ENCODE measurements around the gene PTPRJ.

Gene PTPRJ

DNA sequence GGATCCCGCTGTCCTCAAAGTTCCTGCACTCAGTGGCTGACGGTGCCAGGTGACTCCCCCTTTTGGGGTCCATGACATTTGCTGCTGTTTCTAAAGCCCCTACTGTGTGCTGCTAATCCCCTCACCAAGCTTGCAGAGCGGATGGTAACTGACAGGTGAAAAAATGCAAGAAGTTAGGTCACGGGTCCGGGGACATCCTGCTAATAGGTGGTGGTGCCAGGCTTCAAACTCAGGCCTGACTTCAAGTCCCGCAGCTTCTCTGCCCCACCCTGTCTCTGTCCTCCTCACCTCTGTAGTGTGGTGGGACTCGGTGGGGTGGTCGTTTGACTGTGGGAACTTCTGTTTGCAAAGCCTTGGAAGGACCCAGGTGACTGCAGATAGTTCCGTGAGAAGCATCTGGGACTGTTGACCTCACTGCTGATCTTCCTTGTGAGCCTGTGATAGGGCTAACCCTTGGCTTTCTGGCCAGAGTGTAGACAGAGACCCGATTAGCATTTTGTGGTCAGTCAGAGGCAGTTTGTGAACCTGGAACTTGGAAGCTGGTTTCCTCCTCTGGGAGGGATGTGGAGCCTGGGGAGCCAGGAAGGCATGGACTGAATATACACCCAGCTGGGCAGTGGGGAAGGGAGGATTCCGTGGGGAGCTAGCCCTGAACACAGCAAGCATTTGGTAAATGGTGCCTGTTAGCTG, 120.8 kb downstream of the PTPRJ start:
- Histone ChIP-seq H3K36me3 (ENCODE audit: control insufficient read depth, insufficient read depth, low read length) (no peaks in the 10 kb centered on the region), H3K4me1 (ENCODE audit: control insufficient read depth, insufficient read depth, low read length) (peaks cover 11% of the 10 kb centered on the region), H3K27me3 (ENCODE audit: control insufficient read depth, insufficient read depth, low read length, poor library complexity, severe bottlenecking) (no peaks in the 10 kb centered on the region), H3K4me3 (ENCODE audit: insufficient read depth, low read depth, low read length) (no peak overlapping the region), H3K27ac (ENCODE audit: insufficient read depth, low read depth, low read length, poor library complexity, severe bottlenecking) (no peak overlapping the region), H3K9me3 (ENCODE audit: control insufficient read depth, low read length) (no peaks in the 10 kb centered on the region)
- WGBS, 2 experiments, result 83 to 84% methylated on average over 11 of the region's 11 CpGs

DNA sequence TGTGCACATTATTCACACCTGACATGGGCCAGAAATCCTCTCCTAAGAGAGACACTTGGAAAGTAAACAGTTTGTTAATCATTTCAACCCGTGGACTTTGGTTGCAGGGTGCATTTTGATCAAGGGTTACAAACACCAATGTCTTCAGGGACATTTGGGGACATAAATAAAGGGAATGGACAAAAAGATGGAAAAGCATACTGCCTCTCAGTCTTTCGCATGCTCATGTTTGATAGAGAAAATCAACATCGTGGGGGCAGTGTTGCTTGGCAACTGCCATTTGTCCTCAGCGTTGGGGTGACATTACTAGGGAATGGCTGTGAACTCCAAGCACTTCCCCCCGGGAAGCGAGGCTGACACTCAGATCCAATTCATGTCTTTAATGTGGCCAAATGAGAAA, 121.6 kb downstream of the PTPRJ start:
- WGBS, 2 experiments, result 86 to 90% methylated on average over 6 of the region's 6 CpGs
- H3K27ac ChIP-seq (ENCODE audit: insufficient read depth, low read depth, low read length, poor library complexity, severe bottlenecking), result no peak overlapping the region
- H3K4me1 ChIP-seq (ENCODE audit: control insufficient read depth, insufficient read depth, low read length), result peaks cover 4% of the 10 kb centered on the region
- H3K4me3 ChIP-seq (ENCODE audit: insufficient read depth, low read depth, low read length), result no peak overlapping the region
- H3K27me3 ChIP-seq (ENCODE audit: control insufficient read depth, insufficient read depth, low read length, poor library complexity, severe bottlenecking), result no peaks in the 10 kb centered on the region
- H3K9me3 ChIP-seq (ENCODE audit: control insufficient read depth, low read length), result no peaks in the 10 kb centered on the region
- H3K36me3 ChIP-seq (ENCODE audit: control insufficient read depth, insufficient read depth, low read length), result no peaks in the 10 kb centered on the region

DNA sequence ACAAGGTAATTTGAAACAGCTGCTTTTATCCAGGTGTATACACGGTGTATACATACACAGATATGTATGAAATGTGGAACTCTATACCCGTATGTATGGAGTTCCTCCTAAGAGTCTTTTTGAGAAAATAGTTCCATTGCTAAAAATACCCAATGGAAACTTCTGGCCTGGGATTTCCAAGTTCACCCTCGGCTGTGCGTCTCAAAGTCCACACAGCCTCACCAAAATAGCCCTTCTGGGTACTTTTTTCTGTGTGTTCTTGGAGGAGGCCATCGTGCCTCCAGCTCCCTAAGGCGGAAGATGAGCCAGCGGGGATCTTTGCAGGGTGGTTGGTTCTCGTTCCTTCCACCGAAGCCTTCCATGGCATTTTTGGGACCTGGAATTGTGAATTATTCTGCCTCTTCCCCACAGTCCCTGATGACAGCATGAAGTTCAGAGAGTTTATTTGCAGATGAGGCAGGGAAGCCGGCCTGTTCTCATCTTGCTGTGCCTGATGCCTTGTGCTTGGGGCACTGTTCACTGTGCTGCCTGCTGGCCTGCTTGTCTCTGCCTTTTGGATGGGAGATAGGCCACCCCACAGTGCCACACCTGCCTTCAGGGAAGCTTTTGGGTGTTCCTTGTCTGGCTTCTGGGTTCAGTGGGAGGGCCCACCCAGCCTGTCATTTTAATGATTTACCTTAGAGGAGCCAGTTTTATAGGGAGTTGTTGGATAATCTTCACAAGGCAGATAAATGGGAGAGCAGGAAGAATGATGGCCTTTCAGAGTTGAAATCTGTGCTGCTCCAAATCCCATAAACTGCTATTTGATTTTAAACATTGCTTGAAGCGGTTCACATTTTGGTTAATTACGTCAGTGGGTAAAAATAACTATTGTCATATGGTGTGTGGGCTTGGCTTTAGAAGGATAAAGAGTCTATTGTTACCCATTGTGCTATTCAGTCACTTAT, 123.5 kb downstream of the PTPRJ start:
- H3K36me3 ChIP-seq (ENCODE audit: control insufficient read depth, insufficient read depth, low read length), result no peaks in the 10 kb centered on the region
- peak overlapping the region; percentile 33 for H3K27ac ChIP-seq (ENCODE audit: insufficient read depth, low read depth, low read length, poor library complexity, severe bottlenecking)
- peaks cover 4% of the 10 kb centered on the region for H3K4me1 ChIP-seq (ENCODE audit: control insufficient read depth, insufficient read depth, low read length)
- no peaks in the 10 kb centered on the region for H3K27me3 ChIP-seq (ENCODE audit: control insufficient read depth, insufficient read depth, low read length, poor library complexity, severe bottlenecking)
- H3K9me3 ChIP-seq (ENCODE audit: control insufficient read depth, low read length), result no peaks in the 10 kb centered on the region
- H3K4me3 ChIP-seq (ENCODE audit: insufficient read depth, low read depth, low read length), result no peak overlapping the region
- 72 to 80% methylated on average over 12 of the region's 12 CpGs for WGBS, 2 experiments

DNA sequence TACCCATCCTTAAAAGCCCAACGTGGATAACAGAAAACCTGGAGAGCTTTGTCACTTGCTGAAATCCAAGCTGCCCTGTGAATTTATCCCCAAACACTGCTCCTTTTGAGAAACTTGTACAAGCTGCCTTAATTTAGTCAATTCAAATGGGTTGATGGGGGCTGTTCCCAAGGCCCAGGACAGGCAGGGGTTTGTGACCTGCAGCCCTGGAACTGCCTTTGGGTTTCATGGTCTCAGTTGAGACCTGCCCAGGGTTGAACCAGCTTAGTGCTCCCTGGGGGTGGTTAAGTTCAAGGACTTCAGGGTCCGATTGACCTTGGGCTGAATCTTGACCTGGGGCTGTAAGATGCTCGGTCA, 124.2 kb downstream of the PTPRJ start:
- Histone ChIP-seq H3K9me3 (ENCODE audit: control insufficient read depth, low read length) (no peaks in the 10 kb centered on the region), H3K36me3 (ENCODE audit: control insufficient read depth, insufficient read depth, low read length) (no peaks in the 10 kb centered on the region), H3K27ac (ENCODE audit: insufficient read depth, low read depth, low read length, poor library complexity, severe bottlenecking) (peak overlapping the region; percentile 33), H3K4me1 (ENCODE audit: control insufficient read depth, insufficient read depth, low read length) (peaks cover 4% of the 10 kb centered on the region), H3K4me3 (ENCODE audit: insufficient read depth, low read depth, low read length) (no peak overlapping the region), H3K27me3 (ENCODE audit: control insufficient read depth, insufficient read depth, low read length, poor library complexity, severe bottlenecking) (no peaks in the 10 kb centered on the region)
- WGBS, 2 experiments, result 63% methylated on average over 3 of the region's 3 CpGs

DNA sequence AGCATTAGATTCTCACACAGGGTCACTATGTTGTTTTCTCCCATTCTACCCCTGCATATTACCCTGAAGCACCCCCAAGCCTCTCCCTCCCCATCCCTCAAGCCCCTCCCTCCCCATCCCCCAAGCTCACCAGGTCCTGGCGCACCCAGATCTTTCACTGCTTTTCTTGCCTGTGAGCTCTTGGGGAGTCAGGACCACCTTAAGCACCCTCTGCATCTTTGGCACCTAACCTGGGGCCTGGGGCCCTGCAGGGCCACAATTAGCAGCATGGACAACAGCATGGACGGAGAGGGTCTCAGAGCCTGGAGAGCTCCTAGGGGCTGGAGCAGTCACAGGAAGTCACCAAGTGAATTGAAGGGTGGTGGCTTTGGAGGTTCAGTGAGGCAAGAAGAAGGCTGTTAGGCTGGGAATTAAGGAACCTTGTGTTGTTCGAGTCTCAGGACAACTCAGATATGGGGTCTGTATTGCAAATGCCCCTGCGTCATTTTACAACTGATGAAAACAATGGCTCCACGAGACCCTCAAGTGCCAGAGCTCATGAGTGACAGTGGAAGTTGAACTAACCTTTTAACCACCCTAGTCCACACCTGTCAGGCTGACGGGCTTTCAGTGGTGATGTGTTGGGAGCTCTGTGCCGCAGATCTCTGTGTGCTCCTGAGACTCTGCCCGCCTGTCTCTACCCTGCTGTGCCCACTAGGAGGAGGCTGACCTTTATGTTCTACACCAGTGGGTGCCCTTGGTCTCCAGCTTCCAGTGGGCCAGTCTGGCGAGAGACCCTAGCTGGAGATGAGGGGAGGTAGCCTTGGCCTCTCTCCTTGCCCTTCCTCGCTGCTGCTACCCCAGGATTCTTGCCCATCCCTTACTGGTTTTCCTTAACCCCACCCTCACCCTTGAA, 125.0 kb downstream of the PTPRJ start:
- H3K4me1 ChIP-seq (ENCODE audit: control insufficient read depth, insufficient read depth, low read length), result peaks cover 4% of the 10 kb centered on the region
- 92% methylated on average over 10 of the region's 10 CpGs for WGBS, 2 experiments
- no peak overlapping the region for H3K4me3 ChIP-seq (ENCODE audit: insufficient read depth, low read depth, low read length)
- H3K27me3 ChIP-seq (ENCODE audit: control insufficient read depth, insufficient read depth, low read length, poor library complexity, severe bottlenecking), result no peaks in the 10 kb centered on the region
- no peaks in the 10 kb centered on the region for H3K9me3 ChIP-seq (ENCODE audit: control insufficient read depth, low read length)
- no peaks in the 10 kb centered on the region for H3K36me3 ChIP-seq (ENCODE audit: control insufficient read depth, insufficient read depth, low read length)
- no peak overlapping the region for H3K27ac ChIP-seq (ENCODE audit: insufficient read depth, low read depth, low read length, poor library complexity, severe bottlenecking)

DNA sequence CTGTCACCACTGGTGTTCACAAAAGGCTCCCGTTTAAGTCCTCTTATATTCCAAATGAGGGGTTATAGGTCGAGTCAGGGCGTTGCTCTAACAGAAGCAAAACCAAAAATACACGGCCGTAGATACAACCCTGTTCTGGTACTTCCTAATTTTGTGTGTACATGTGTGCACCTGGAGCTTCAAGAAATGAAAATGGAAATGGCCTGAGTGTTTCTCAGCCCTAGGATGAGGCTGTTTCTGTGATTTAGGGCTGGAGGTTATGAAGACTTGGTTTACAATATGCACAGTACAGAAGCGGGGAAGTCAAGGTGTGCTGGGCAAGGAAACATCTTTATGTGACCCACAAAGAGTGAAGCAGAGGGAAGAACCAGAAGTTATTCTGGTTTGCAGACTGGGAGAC, 125.8 kb downstream of the PTPRJ start:
- Histone ChIP-seq H3K27ac (ENCODE audit: insufficient read depth, low read depth, low read length, poor library complexity, severe bottlenecking) (no peak overlapping the region), H3K4me3 (ENCODE audit: insufficient read depth, low read depth, low read length) (no peak overlapping the region), H3K36me3 (ENCODE audit: control insufficient read depth, insufficient read depth, low read length) (no peaks in the 10 kb centered on the region), H3K9me3 (ENCODE audit: control insufficient read depth, low read length) (no peaks in the 10 kb centered on the region), H3K27me3 (ENCODE audit: control insufficient read depth, insufficient read depth, low read length, poor library complexity, severe bottlenecking) (no peaks in the 10 kb centered on the region), H3K4me1 (ENCODE audit: control insufficient read depth, insufficient read depth, low read length) (peaks cover 4% of the 10 kb centered on the region)
- 91 to 92% methylated on average over 6 of the region's 6 CpGs for WGBS, 2 experiments

DNA sequence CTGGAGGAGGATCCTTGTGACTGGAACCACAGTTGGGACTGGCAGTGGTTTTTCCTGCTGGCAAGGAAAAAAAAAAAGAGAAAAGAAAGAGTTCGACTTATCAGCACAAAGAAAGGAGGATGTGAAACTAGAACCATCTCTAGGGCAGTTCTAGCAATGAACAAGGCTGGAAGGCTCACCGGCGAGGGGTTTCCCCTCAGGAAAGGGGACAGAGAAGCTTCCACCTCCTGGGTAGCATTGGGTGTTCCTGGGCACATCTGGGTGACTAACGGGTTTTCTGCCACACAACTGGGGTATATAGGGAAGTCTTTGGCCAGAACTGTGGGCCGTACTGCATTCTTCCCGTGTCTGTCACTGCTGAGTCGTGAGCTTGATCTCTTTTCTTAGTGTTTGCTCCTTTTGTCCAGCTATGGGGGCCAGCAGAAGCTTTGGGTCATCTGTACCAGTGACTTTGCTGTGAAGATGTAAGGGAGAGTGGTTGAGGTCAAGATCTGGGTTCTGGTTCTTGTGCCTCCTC, 126.9 kb downstream of the PTPRJ start:
- H3K4me3 ChIP-seq (ENCODE audit: insufficient read depth, low read depth, low read length), result no peak overlapping the region
- H3K27me3 ChIP-seq (ENCODE audit: control insufficient read depth, insufficient read depth, low read length, poor library complexity, severe bottlenecking), result no peaks in the 10 kb centered on the region
- H3K9me3 ChIP-seq (ENCODE audit: control insufficient read depth, low read length), result no peaks in the 10 kb centered on the region
- H3K36me3 ChIP-seq (ENCODE audit: control insufficient read depth, insufficient read depth, low read length), result no peaks in the 10 kb centered on the region
- H3K27ac ChIP-seq (ENCODE audit: insufficient read depth, low read depth, low read length, poor library complexity, severe bottlenecking), result no peak overlapping the region
- peaks cover 4% of the 10 kb centered on the region for H3K4me1 ChIP-seq (ENCODE audit: control insufficient read depth, insufficient read depth, low read length)
- 92% methylated on average over 7 of the region's 7 CpGs for WGBS, 2 experiments

DNA sequence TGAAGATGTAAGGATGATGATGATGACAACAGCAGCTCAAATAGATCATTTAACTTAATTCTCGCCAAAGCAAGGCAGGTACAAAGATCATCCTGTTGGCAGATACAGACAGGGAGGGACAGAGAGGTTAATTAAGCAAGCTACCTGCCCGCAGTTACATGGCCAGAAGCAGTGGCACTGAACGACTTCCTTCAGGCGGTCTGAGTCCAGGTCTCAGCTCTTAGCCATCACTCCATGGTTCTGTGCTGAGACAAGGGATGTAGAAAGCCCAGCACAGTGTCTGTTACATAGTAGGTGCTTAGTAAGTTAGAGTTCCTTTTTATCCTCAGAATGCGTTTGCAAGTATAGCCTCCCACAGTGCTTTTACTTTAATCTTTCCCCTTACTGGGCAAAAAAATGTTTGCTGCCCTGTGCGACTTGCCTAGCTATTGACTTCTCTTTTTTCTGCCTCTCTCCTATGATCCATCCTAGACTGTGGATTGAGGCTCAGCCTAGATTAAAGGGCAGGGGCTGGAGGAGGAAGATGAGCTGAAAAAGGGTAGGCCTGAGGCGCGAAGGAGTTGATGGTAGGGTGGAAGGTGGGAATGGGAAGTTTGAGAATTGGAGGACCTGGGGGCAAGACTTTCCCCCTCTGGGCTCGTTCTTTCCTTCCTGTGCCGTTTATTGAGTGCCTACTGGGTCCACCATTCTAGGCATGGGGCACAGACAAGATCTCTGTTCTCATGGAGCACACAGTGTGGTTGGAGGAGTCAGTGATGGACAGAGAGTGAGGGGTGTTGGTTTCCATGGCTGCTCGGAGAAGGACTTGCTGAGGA, 128.1 kb downstream of the PTPRJ start:
- 87 to 89% methylated on average over 11 of the region's 11 CpGs for WGBS, 2 experiments

DNA sequence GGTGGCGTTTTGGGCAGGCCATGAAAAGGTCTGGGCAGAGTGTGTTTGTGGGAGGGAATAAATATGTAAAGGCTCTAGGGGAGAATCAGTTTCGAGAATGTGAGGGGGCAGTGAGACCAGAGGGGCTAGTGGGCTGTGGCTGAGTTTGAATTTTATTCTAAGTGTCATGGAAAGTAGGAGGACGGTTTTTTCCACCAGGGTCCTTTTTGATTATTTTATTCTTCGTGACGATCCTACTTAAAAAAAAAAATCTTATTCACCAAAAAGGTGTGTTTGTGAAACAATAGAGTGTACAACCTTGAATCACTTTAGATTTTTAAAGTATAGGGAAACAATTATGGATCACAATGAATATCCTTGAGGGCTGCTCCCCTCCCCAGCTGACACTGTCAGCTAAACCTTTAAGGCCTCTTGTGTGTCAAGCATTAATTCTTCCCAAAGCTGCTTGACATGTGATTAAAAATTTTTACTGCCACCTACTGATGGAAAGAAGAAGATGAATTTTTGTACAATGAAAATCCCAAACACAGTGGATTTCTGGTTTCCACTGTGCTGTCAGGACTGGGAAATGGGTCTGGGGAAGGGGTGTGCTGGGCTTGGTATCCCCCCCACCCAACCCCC, 128.8 kb downstream of the PTPRJ start:
- 90 to 91% methylated on average over 4 to 5 of the region's 5 CpGs for WGBS, 2 experiments
- no peaks in the 10 kb centered on the region for H3K36me3 ChIP-seq (ENCODE audit: control insufficient read depth, insufficient read depth, low read length)
- peaks cover under 1% of the 10 kb centered on the region for H3K4me1 ChIP-seq (ENCODE audit: control insufficient read depth, insufficient read depth, low read length)
- no peaks in the 10 kb centered on the region for H3K27me3 ChIP-seq (ENCODE audit: control insufficient read depth, insufficient read depth, low read length, poor library complexity, severe bottlenecking)
- H3K4me3 ChIP-seq (ENCODE audit: insufficient read depth, low read depth, low read length), result no peak overlapping the region
- no peaks in the 10 kb centered on the region for H3K9me3 ChIP-seq (ENCODE audit: control insufficient read depth, low read length)
- no peak overlapping the region for H3K27ac ChIP-seq (ENCODE audit: insufficient read depth, low read depth, low read length, poor library complexity, severe bottlenecking)

More for the DNA sequence above, 128.1 kb downstream of the PTPRJ start:
- no peaks in the 10 kb centered on the region for H3K9me3 ChIP-seq (ENCODE audit: control insufficient read depth, low read length)
- H3K27ac ChIP-seq (ENCODE audit: insufficient read depth, low read depth, low read length, poor library complexity, severe bottlenecking), result no peak overlapping the region
- no peak overlapping the region for H3K4me3 ChIP-seq (ENCODE audit: insufficient read depth, low read depth, low read length)
- no peaks in the 10 kb centered on the region for H3K36me3 ChIP-seq (ENCODE audit: control insufficient read depth, insufficient read depth, low read length)
- H3K4me1 ChIP-seq (ENCODE audit: control insufficient read depth, insufficient read depth, low read length), result peaks cover 4% of the 10 kb centered on the region
- H3K27me3 ChIP-seq (ENCODE audit: control insufficient read depth, insufficient read depth, low read length, poor library complexity, severe bottlenecking), result no peaks in the 10 kb centered on the region

All from ectodermal cell (in vitro differentiated cells).